ENCODE data around the gene ADGRV1. TPM values are rescaled to one million over a fixed set of nuclear protein-coding genes. Genes with fewer than 3 reads are reported as not detected.

Gene ADGRV1
- total RNA-seq, 1 donor from 2014 or later: 0.13 TPM

DNA sequence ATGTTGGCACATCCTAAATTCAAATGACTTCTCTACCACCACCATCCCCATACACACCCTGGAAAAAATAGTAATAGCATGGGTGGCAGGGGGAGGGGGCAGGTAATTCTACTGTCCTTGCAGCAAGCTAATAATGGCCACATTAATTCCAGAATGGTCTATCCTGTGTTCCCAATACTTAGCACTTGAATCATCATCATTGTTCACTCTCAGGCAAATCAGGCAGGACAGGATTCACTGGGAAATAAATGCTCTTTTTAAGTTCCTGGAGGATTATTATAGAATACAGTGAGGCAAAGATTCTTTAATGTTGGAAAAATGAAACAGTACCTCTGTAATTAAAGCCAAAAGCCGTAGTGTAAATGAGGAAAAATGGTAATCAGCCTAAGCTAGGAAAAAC lies 570.0 kb downstream of the ADGRV1 start:
- DNase-seq (ENCODE audit: low read depth in 2 of 2): no peak

DNA sequence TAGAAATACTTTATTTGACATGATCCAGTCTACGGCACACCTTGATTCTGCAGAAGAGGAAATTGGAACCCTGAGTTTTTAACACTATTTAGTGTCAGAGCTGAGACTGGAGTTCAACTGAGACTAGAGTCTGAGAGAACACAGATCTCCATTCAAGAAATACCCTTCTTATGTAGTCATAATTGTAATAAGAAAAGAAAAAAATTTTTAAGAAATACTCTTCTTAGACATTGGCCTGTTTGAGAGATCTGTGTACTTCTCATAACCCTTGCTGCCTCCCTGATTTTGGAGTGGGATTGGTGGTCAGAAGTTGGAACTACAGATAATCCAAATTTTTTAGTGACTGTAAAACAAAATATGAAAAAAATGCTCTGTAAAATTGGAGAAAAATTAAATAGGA lies 571.2 kb downstream of the ADGRV1 start:
- DNase-seq (ENCODE audit: low read depth in 2 of 2): no peak

DNA sequence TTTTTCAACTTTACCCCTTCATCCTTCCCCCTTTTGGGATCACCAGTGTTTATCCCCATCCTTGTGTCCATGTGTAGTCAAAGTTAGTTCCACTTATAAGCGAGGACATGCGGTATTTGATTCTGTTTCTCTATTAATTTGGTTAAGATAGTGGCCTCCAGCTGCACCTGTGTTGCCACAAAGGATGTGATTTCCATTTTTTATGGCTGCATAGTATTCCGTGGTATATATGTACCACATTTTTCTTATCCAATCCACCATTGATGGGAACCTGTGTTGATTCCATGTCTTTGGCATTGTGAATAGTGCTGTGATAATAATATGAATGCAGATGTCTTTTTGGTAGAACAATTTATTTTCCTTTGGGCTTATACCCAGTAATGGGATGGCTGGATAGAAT lies 572.2 kb downstream of the ADGRV1 start:
- DNase-seq (ENCODE audit: low read depth in 2 of 2): no peak

DNA sequence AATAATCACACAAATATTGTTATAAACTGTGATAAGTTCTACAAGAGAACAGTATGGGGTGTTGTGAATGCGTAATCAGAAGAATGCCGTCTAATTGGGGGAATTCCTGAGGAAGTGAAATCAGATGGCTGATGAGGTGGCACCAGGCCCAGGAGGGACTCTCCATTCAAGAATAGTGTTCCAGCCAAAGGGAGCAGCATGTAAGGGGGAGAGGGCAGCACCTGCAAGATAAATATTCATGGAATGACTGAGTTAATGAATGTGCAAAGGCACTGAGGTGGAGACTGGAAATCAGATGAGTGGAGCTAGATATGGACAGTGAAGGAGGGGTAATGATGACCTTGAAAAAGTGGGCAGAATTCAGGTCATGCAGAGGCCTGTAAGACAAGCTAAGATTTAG lies 574.0 kb downstream of the ADGRV1 start:
- peak; percentile 20 to 72 for DNase-seq (ENCODE audit: low read depth in 2 of 2)

DNA sequence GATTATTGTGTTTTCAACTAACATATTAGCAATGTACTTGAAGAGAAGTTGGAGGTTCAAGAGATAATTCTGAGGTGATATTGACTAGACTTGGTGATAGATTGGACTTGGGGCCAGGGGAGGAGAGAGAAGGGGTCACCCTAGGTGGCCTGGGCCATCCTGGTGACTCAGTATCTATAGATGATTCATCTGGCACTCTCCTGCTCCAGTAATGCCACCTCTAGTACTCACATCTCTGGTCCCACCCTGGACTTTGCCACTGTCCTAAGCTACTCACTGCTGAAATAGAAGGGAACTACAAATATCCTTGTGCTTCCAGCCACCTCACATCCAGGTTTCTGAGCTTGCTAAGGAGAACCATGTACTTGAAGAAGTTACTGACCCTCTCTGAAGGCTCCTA lies 574.6 kb downstream of the ADGRV1 start:
- DNase-seq (ENCODE audit: low read depth in 2 of 2): no peak

DNA sequence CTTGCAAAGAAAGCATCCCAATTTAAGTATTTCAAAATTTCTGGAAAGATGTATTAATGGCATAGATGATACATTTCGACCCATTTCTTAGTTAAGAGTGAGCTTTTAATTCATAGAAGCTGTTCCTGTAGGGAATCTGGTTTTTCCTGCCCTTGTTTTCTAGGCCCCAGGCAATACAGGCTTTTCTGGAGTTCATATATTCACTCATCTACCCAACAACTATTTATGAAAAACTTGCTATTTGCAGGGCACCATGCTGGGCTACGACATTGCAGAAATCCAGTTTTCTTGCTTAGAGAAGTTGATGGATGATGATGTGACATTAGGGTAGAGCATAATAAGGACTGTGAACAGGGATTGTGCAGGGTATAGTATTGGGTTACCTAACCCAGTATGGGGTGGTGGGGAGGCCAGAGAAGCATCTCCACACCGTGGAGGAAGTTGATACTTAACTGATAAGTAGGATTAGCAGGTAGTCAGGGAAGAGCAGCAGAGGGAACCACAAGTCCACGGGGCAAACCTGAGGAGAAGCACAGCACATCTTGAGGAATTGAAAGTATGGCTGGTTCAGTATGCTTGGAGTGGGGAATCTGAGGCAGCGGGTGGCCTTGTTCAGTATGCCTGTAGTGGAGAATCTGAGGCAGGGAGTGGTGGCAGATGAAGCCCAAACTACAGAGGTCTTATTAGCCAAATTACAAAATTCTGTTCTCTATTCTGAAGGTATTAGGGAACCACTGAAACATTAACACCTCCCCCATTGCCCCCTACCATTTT lies 577.1 kb downstream of the ADGRV1 start:
- no peak for DNase-seq (ENCODE audit: low read depth in 2 of 2)

DNA sequence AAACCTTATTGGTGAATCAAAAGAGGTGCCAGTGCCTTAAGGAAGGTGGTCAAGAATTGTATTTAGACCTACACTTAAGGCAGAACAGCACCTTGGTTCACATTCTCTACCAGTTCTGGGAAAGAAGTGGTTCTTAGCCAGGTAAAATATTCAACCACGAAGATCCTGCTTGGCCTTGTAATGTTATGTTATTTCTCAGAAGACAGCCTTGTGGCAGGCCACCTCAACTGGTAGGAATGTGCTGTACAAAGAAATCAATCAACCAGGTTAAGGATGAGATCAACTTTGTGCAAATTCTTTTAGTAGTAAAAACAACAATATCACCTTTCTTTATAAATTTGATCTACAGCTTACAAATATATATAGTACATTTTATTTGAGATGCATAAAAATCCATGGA lies 577.7 kb downstream of the ADGRV1 start:
- DNase-seq (ENCODE audit: low read depth in 2 of 2): peak in 1 of 2 donors; percentile 30

DNA sequence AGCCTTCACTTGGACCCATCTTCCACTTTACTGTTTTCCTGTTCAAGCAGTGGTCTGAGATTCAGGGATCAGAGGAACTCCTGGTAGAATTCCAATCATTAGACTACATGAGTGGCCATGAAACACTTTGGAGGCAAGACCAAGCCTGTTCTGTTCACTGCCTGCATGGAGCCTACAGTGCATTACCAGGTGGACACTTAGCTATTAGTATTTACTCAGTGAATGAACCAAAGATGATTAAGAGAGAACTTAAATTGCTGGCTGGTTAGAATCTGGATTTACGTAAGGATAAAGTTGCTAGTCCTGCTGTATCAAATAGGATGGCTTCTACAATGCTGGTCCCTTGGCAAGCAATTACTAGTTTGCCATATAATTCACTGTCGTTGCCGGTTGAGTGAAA lies 579.0 kb downstream of the ADGRV1 start:
- DNase-seq (ENCODE audit: low read depth in 2 of 2): no peak

DNA sequence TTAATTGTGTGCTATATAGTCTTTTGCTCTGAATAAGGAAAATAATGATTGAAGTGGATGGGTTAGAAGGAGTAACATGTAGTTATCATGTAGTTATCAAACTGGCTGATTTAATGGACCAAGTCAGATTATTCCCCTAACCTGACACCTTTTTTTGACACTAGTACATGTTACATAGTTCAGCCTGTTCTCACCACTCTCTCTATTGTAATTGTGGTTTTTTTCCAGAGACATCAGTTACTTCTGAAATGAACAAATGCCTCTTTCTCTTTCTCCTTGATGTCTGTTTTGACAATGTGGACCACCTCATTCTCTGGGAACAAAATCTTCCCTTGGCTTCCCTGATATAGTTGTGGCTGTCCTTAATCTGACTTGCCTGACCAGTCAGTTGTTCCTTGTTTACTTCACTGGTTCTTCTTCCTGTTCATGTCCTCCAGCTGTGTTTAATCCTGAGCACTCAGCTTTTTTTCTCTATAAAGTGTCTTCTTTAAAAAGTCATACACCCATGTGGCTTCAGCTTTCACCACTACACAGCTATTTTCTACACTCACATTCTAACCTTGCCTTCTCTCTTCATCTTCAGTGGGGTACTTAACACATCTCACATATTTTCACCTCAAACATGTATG lies 581.1 kb downstream of the ADGRV1 start:
- DNase-seq (ENCODE audit: low read depth in 2 of 2): peak in 1 of 2 donors; percentile 22

DNA sequence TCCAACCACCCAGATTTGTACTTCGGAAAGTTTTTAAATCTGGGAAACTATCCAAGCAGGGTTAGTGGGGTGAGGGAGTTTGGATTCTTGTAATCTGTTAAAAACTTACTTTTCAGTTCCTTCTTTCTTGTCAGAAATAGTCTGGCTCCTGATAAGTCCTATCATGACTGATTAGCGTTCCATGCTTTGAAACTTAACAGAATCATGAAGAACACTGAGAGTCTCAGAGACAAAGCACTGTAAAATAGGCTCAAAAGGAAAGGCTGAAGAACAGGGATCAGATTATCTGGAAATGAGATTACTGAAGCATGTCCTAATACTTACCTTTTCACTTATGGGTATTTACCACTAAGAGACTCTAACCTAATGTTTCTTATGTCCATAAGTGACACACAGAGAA lies 582.1 kb downstream of the ADGRV1 start:
- no peak for DNase-seq (ENCODE audit: low read depth in 2 of 2)

DNA sequence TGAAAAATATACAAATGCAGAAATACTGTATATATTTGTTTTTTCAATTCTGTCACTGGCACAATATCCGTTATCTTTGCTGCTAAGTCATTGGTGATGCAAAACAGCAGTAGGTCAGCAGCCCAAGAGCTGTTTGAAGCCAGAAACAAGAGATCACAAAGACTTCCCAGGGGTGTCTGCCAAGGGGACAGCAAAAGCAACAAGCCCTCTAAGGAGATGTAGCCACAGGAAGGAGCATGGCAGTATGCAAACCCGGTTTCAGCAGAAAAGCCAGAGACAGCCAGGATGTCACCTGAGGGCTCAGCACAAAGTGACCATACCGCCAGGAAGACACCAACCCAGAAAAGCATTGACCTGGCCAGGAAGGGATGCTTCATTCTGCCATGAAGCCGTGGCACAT lies 583.0 kb downstream of the ADGRV1 start:
- DNase-seq (ENCODE audit: low read depth in 2 of 2): no peak

DNA sequence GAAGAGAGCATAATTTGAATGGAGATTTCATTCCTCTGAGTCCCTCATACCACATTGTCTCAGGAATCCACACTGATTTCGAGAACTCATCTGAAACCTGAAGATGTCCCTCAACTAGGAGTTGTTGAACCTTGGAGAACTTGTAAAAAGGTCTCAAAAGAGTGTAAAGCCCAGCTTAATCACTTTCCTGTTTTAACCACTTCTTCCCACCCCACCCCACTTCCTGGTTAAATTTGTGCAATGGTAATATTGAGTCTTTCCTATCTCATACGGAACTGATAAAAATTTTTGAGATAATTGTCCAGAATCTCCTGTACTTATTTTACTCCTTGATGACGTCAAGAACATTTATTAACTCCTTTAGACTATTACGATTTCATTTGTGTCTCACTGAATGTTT lies 583.8 kb downstream of the ADGRV1 start:
- no peak for DNase-seq (ENCODE audit: low read depth in 2 of 2)

DNA sequence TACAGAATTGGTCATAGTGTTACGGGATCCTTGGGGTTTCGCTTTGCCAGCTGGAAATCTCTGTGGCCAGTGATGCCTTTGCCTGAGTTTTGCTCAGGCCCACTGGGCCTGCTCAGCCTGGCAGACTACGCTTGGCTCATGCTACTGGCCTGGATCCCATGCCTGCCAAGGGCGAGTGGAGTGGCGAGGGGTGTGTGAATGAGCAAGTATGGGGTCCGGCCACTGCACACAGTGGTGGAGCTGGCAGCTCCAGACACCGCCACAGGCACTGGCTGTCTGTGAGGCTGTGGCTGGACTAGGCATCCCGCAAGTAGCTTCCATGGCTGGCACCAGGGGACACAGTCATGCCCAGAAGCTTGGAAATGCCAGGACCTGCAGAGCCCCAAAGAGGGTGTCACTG lies 584.2 kb downstream of the ADGRV1 start:
- DNase-seq (ENCODE audit: low read depth in 2 of 2): no peak

DNA sequence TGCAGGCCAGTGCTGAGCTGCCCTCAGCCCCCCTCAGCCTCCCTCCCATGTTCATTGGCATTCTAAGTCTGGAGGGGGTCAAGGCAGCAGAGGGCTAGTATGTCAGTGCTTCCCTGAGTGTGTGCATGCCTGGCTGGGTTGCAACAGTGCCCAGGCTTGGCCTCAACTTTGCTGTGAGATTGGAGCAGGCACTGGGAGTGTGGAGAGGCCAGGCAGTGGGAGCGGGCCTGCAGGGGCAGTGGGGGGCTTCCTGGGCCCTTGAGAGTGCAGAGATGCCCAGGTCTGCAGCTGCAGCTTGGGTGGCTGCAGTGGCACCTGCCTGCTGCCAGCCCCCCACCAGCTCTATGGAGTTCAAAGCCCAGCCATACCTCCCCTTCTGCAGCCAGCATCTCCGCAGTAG lies 585.2 kb downstream of the ADGRV1 start:
- DNase-seq (ENCODE audit: low read depth in 2 of 2): no peak

DNA sequence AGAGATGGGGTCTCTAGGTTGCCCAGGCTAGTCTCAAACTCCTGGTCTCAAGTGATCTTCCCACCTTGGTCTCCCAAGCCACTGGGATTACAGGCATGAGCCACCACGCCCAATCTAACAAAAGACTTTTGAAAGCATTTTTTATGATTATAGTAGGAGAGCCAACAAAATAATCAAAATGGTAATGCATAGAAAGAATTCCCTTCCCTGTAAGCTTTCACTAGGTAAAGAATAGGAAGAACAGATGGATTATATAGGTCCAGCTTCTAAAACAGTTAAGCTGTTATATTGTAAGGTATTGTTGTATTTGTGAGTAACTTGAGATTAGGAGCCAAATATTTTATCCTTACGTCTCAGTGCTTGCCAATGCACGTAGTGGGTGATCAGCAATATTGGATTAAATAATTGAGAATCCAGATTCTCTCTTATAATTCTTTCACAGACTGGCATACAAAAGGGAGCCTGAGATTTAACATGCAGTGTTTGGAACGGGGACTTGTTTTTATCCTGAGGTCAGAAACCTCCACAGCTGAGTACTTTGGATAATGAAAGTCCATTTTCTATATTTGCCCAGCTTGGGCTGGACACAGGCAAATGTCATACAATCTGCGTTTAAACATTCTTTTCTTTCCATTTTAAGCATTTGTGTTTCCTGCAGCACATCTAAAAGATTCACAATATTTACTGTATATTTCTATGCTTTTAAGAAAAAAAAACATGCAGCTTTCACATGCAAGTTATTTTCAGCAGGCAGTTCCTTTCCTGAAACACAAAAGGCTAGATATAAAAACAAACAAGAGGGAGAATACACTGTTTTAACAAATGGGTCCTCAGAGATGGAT lies 586.1 kb downstream of the ADGRV1 start:
- peak; percentile 52 to 71 for DNase-seq (ENCODE audit: low read depth in 2 of 2)

DNA sequence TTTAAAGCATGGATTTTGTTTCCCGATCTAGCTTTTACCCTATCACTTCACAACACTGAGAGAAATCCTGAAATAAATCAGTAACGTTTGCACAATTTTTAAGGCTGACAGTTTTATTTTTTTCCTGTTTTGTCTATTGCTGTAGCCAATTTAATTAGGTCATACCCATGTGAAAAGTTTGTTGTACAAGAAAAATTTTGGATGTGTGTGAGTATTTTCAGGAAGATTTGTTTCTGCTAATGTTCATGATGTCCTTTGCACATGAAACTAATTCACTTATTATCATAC lies 586.7 kb downstream of the ADGRV1 start:
- peak; percentile 44 to 67 for DNase-seq (ENCODE audit: low read depth in 2 of 2)

DNA sequence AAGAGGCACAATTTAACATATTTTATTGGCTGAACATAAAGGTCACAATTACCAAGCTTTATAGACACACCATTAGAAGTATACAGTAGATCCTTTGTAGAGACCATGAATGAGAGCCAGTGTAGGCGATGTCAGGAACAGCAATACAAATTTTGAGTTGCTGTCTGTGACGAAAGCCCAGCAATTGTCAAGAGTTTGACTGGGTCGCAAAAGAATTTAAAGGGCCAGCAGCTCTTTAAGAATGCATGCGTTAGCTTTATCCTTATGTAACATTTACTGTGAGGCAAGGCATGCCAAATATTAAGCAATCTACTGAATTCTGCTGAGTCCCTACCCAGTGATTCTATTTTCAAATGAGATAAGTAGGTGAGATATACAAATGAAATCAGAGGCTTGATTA lies 587.6 kb downstream of the ADGRV1 start:
- no peak for DNase-seq (ENCODE audit: low read depth in 2 of 2)

DNA sequence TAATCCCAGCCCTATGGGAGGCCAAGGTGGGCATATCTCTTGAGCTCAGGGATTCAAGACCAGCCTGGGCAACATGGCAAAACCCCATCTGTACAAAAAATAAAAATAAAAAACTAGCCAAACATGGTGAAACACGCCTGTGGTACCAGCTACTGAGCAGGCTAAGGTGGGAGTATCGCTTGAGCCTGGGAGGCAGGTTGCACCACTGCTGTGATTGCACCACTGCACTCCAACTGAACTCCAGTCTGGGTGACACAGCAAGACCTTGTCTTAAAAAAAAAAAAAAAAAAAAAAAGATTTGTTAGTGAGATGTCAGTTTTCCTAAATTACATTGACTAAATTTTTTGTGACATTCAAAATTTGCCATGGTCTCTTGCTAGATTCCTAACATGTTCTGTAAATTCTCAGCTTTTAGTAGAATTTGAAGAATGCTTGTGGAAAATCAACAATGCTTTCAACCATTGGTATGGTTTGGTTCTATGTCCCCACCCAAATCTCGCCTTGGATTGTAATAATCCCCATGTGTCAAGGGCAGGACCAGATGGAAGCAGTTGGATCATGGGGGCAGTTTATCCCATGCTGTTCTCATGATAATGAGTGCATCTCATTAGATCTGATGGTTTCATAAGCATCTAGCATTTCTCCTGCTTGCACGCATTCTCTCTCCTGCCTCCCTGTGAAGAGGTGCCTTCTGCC lies 588.5 kb downstream of the ADGRV1 start:
- DNase-seq (ENCODE audit: low read depth in 2 of 2): no peak

DNA sequence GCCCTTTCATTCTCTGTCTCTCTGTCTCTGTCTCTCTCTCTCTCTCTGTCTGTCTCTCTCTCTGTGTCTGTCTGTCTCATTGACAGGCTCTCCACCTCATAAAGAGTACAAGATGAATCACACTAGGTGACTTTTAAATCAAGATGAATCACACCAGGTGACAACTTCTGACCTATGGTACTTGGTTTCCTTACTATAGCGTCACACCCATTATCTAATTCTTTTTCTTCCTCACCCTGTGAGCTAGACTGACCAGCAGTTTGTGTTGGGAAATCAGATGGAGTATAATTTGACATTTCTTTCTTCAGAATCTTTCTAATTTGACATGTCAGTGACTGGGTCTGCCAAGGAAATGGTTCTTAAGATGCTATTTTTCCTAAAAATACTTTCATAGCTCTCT lies 591.6 kb downstream of the ADGRV1 start:
- DNase-seq (ENCODE audit: low read depth in 2 of 2): peak in 1 of 2 donors; percentile 57

DNA sequence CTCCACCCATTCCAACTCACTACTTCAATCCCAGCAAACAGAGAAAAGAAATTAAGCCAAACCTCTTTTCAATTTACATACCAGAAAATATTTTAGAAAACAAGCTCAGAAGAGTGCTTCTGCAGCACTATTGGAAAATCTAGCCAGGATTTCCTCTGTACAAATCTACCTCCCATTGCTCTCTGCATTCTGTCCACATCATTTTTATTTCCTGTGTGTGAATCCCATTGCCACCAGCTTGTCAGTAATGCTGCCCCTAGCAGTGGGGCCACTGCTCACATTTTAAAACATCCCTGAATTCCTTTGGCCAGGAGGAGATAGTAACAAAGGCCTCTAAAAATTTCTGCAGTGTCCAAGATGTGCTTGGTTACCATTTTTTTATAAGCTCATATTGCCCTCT lies 592.0 kb downstream of the ADGRV1 start:
- DNase-seq (ENCODE audit: low read depth in 2 of 2): peak; percentile 43 to 68

DNA sequence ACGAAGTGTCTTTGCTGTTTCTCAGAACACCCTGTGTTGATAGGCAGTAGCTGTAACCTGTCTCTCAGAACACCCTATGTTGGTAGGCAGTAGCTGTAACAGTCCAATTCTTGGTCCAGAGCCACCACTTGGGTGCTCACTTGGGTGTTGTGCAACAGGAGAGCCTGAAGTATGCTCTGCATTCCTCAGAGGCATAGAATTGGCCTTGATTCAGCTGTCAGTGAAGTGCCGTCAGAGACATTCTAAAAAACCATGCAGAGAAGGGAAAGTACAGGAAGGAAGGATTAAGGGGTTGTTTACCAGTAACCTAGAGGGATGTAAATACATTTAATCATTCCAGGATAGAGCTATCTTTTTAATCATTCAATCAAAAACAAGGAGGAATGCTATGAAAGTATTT lies 593.4 kb downstream of the ADGRV1 start:
- peak in 1 of 2 donors; percentile 47 for DNase-seq (ENCODE audit: low read depth in 2 of 2)

DNA sequence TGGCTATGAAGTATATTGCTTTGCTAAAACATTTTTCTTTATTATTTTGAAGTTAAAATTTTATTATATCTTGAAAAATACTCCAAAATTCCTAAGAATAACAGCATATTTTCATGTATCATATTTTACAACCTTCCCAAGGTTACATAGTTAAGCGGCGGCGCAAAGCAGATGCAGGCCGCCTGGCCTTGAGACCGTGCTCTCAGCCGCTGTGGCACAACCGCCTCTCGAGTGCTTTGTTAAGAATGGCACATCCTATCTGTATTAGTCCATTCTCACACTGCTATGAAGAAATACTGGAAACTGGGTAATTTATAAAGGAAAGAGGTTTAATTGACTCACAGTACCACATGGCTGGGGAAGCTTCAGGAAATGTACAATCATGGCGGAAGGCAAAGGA lies 595.7 kb downstream of the ADGRV1 start:
- DNase-seq (ENCODE audit: low read depth in 2 of 2): no peak
